PC-9 (cell line): Measurements from ENCODE around the gene TXNDC5. TPM values are rescaled to one million over a fixed set of nuclear protein-coding genes. Genes with fewer than 3 reads are reported as not detected.

Experiments
- BruUV-seq: library from RNA; stranded (reverse); fragments of 400-500 nt; replicated peaks from 2 replicates; lab custom pipeline; 2021; lab: Mats Ljungman, UMichigan
- CTCF ChIA-PET: fragments of 300-600 bp; sonication (Branson Sonifier 250); formaldehyde crosslinking; loops from one replicate; lab custom pipeline; 2022; ENCODE audit warnings: antibody characterized with exemption; lab: Charles Lee
- POLR2A ChIA-PET: fragments of 300-600 bp; sonication (Branson Sonifier 250); formaldehyde crosslinking; loops from one replicate; lab custom pipeline; 2022; ENCODE audit warnings: antibody characterized with exemption; ENCODE audit not compliant: unreplicated experiment; lab: Charles Lee
- DNase-seq, 2 experiments: peaks; one replicate each; pipeline versions ENCODE4 v3.0.0 to v3.0.0-alpha.2; 2015 to 2022; ENCODE audit warnings: mixed read lengths in 1 of 2
- H2AFZ ChIP-seq: fragments of 200-600 bp; sonication (generic); 2 replicates; pipeline ENCODE4 v1.8.1; 2017; ENCODE audit warnings: antibody characterized with exemption
- H3F3A ChIP-seq: fragments of 200-600 bp; sonication (generic); 2 replicates; pipeline ENCODE4 v1.8.1; 2017; ENCODE audit warnings: antibody characterized with exemption, mild to moderate bottlenecking, low read depth; ENCODE audit not compliant: insufficient read depth
- H3K27ac ChIP-seq: fragments of 200-600 bp; sonication (generic); 2 replicates; pipeline ENCODE4 v1.6.1; 2016; ENCODE audit warnings: mixed run types
- H3K27me3 ChIP-seq: fragments of 200-600 bp; sonication (generic); 2 replicates; pipeline ENCODE4 v1.6.1; 2016; ENCODE audit warnings: low read depth, mixed run types; ENCODE audit not compliant: insufficient read depth
- H3K36me3 ChIP-seq: fragments of 200-600 bp; sonication (generic); 2 replicates; pipeline ENCODE4 v1.6.1; 2016; ENCODE audit warnings: low read depth, mixed run types
- H3K4me1 ChIP-seq: fragments of 200-600 bp; sonication (generic); replicated peaks from 2 replicates; pipeline ENCODE4 v1.6.1; 2016; ENCODE audit warnings: mixed run types; ENCODE audit not compliant: insufficient read depth
- H3K4me2 ChIP-seq: fragments of 200-600 bp; sonication (generic); 2 replicates; pipeline ENCODE4 v1.6.1; 2017; ENCODE audit warnings: mixed run types
- H3K4me3 ChIP-seq: fragments of 200-600 bp; sonication (generic); 2 replicates; pipeline ENCODE4 v1.6.1; 2016; ENCODE audit warnings: mixed run types
- H3K79me2 ChIP-seq: fragments of 200-600 bp; sonication (generic); 2 replicates; pipeline ENCODE4 v1.6.1; 2017; ENCODE audit warnings: low read depth, mixed run types
- H3K9me2 ChIP-seq: fragments of 200-600 bp; sonication (generic); 2 replicates; pipeline ENCODE4 v1.8.1; 2017; ENCODE audit warnings: mild to moderate bottlenecking; ENCODE audit not compliant: insufficient read depth
- H3K9me3 ChIP-seq: fragments of 200-600 bp; sonication (generic); 2 replicates; pipeline ENCODE4 v1.8.1; 2016; ENCODE audit warnings: low read depth; ENCODE audit not compliant: insufficient read depth
- H4K20me1 ChIP-seq: fragments of 200-600 bp; sonication (generic); 2 replicates; pipeline ENCODE4 v1.8.1; 2017; ENCODE audit not compliant: insufficient read depth
- EZH2 ChIP-seq: fragments of 200-600 bp; sonication (generic); IDR thresholded peaks from 2 replicates; pipeline ENCODE4 v1.8.0; 2017; ENCODE audit warnings: antibody characterized with exemption, low read depth
- intact Hi-C: fragments of 100-400 bp; cut with micrococcal nuclease; formaldehyde crosslinking; loops from one replicate; pipeline ENCODE4 v1.10.0; 2022; ENCODE audit not compliant: unreplicated experiment
- total RNA-seq: library from RNA; stranded (reverse); gene quantifications from 2 replicates; pipeline ENCODE4 v1.2.3, GENCODE V29; 2021
- TF ChIP-seq, protein P1 (sequence below): fragments of 200-600 bp; sonication (generic); conservative IDR thresholded peaks from 2 replicates; pipeline ENCODE4 v1.6.1; 2017; ENCODE audit warnings: mixed run types, antibody characterized with exemption, mild to moderate bottlenecking, moderate library complexity

The TXNDC5 gene
- total RNA-seq, 1 experiment from 2014 or later, result 74.8 TPM

GRCh38 chr6:7859591-7859990 is 51.0 kb downstream of the TXNDC5 start:
- no peaks in the 10 kb centered on the region for H4K20me1 ChIP-seq
- no peaks in the 10 kb centered on the region for H3K79me2 ChIP-seq
- no peaks in the 10 kb centered on the region for H3K9me3 ChIP-seq
- no peaks in the 10 kb centered on the region for H3K4me1 ChIP-seq
- no peak overlapping the region for H2AFZ ChIP-seq
- intact Hi-C loops, result no loop called here
- no peak overlapping the region for H3K4me3 ChIP-seq
- no peak overlapping the region for H3K4me2 ChIP-seq
- ChIA-PET POLR2A (no interaction called here), CTCF (no interaction called here)
- BruUV-seq, result no TSS peak
- no peaks in the 10 kb centered on the region for H3K9me2 ChIP-seq
- H3F3A ChIP-seq, result no peaks in the 10 kb centered on the region
- H3K27ac ChIP-seq, result no peak overlapping the region
- DNase-seq, result no peak
- TF ChIP-seq EZH2, result no peak
- TF ChIP-seq, protein P1, sequence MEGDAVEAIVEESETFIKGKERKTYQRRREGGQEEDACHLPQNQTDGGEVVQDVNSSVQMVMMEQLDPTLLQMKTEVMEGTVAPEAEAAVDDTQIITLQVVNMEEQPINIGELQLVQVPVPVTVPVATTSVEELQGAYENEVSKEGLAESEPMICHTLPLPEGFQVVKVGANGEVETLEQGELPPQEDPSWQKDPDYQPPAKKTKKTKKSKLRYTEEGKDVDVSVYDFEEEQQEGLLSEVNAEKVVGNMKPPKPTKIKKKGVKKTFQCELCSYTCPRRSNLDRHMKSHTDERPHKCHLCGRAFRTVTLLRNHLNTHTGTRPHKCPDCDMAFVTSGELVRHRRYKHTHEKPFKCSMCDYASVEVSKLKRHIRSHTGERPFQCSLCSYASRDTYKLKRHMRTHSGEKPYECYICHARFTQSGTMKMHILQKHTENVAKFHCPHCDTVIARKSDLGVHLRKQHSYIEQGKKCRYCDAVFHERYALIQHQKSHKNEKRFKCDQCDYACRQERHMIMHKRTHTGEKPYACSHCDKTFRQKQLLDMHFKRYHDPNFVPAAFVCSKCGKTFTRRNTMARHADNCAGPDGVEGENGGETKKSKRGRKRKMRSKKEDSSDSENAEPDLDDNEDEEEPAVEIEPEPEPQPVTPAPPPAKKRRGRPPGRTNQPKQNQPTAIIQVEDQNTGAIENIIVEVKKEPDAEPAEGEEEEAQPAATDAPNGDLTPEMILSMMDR, result no peak
- no peaks in the 10 kb centered on the region for H3K36me3 ChIP-seq
- H3K27me3 ChIP-seq, result no peaks in the 10 kb centered on the region

- Histone ChIP-seq H3K9me2 (no peaks in the 10 kb centered on the region), H4K20me1 (no peaks in the 10 kb centered on the region), H3K36me3 (no peaks in the 10 kb centered on the region), H2AFZ (no peak overlapping the region), H3K9me3 (no peaks in the 10 kb centered on the region), H3F3A (no peaks in the 10 kb centered on the region), H3K27me3 (no peaks in the 10 kb centered on the region), H3K4me2 (no peak overlapping the region), H3K4me1 (no peaks in the 10 kb centered on the region), H3K79me2 (no peaks in the 10 kb centered on the region), H3K4me3 (no peak overlapping the region), H3K27ac (no peak overlapping the region)
- no peak for DNase-seq
- intact Hi-C loops, result no loop called here
- ChIA-PET CTCF (no interaction called here), POLR2A (no interaction called here)
- no TSS peak for BruUV-seq
- TF ChIP-seq, protein P1, result no peak
- TF ChIP-seq EZH2, result no peak
Observed at GRCh38 chr6:7851780-7852179, 58.8 kb downstream of the TXNDC5 start.

GRCh38 chr6:7848229-7848628 is 62.4 kb downstream of the TXNDC5 start:
- Histone ChIP-seq H3F3A (no peaks in the 10 kb centered on the region), H3K9me2 (no peaks in the 10 kb centered on the region), H3K79me2 (no peaks in the 10 kb centered on the region), H3K4me2 (no peak overlapping the region), H3K4me1 (no peaks in the 10 kb centered on the region), H3K27me3 (no peaks in the 10 kb centered on the region), H3K27ac (no peak overlapping the region), H3K4me3 (no peak overlapping the region), H3K9me3 (no peaks in the 10 kb centered on the region), H4K20me1 (no peaks in the 10 kb centered on the region), H2AFZ (no peak overlapping the region), H3K36me3 (no peaks in the 10 kb centered on the region)
- no TSS peak for BruUV-seq
- no peak for TF ChIP-seq EZH2
- TF ChIP-seq, protein P1, result no peak
- no peak for DNase-seq
- POLR2A ChIA-PET, result no interaction called here
- CTCF ChIA-PET, result no interaction called here
- intact Hi-C loops, result no loop called here
